ENCODE results near the gene EPB41L2.

GRCh38 chr6:131014080-131014776, 48.8 kb downstream of the EPB41L2 start:
- no peak for TF ChIP-seq CTCF (IDR thresholded peaks at IDR 0.05)
- TF ChIP-seq POLR2A (IDR thresholded peaks at IDR 0.05): no peak
- TF ChIP-seq POLR2AphosphoS5 (IDR thresholded peaks at IDR 0.05): peak in 1 of 3 donors; percentile 13
